C4-2B (cell line): ENCODE data around the gene ADCY9.

Source experiments
- CTCF ChIP-seq: fragments of 450-650 bp; conservative IDR thresholded peaks from 2 replicates; pipeline ENCODE4 v1.5.1; 2017; ENCODE audit warnings: mild to moderate bottlenecking
- ZFX ChIP-seq: fragments of 450-650 bp; IDR thresholded peaks from 2 replicates; pipeline ENCODE4 v1.6.1; 2017

- TF ChIP-seq CTCF (no peak), ZFX (no peak)
These were observed 26.9 kb downstream of the ADCY9 start for GRCh38 chr16:4089251-4089810.
